IPS-18a (cell line): ENCODE results near the gene LIFR.

Experiments used
- H3K27ac ChIP-seq: one replicate; pipeline ENCODE4 v1.5.1; 2013; ENCODE audit warnings: low read length
- H3K27me3 ChIP-seq: one replicate; pipeline ENCODE4 v1.6.1; 2013; ENCODE audit warnings: mild to moderate bottlenecking, low read length; ENCODE audit not compliant: control insufficient read depth, insufficient read depth
- H3K36me3 ChIP-seq: one replicate; pipeline ENCODE4 v1.6.1; 2013; ENCODE audit warnings: low read depth, low read length; ENCODE audit not compliant: control insufficient read depth
- H3K4me1 ChIP-seq: one replicate; pipeline ENCODE4 v1.6.1; 2013; ENCODE audit warnings: low read depth, low read length; ENCODE audit not compliant: control insufficient read depth
- H3K4me3 ChIP-seq: one replicate; pipeline ENCODE4 v1.5.1; 2013; ENCODE audit warnings: low read length
- H3K9ac ChIP-seq: one replicate; pipeline ENCODE4 v1.6.1; 2013; ENCODE audit warnings: mild to moderate bottlenecking, low read length, moderate library complexity
- H3K9me3 ChIP-seq: one replicate; pipeline ENCODE4 v1.6.1; 2013; ENCODE audit warnings: low read depth, low read length; ENCODE audit not compliant: control insufficient read depth

Gene LIFR

GRCh38 chr5:38500573-38501260 lies 55.7 kb downstream of the LIFR start:
- H3K4me1 ChIP-seq = peaks cover 3% of the 10 kb centered on the region
- no peak overlapping the region for H3K27ac ChIP-seq
- H3K9ac ChIP-seq = no peak overlapping the region
- H3K36me3 ChIP-seq = no peaks in the 10 kb centered on the region
- H3K27me3 ChIP-seq = no peaks in the 10 kb centered on the region
- H3K9me3 ChIP-seq = no peaks in the 10 kb centered on the region
- H3K4me3 ChIP-seq = no peak overlapping the region

DNA sequence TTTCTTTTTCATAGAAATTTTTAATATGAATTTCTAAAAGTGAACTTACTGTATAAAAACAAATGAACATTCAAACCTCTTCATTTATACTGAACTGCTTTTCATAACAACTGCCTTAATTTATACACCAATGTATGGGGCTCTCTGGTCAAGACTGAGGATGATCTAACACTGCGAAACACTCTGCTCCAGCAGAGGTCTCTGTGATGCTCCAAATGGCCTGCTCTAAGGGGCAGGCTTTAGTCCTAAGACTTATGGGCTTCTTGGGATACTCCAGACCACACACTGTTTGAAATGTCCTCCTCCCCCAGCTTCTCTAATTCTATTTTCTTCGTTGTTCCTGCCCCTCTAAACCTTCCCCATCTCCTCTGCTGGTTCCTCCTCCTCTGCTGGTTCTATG lies 58.5 kb downstream of the LIFR start:
- no peaks in the 10 kb centered on the region for H3K27me3 ChIP-seq
- no peak overlapping the region for H3K9ac ChIP-seq
- H3K27ac ChIP-seq = no peak overlapping the region
- no peaks in the 10 kb centered on the region for H3K9me3 ChIP-seq
- H3K4me1 ChIP-seq = peaks cover 3% of the 10 kb centered on the region
- H3K4me3 ChIP-seq = no peak overlapping the region
- H3K36me3 ChIP-seq = no peaks in the 10 kb centered on the region

- Histone ChIP-seq H3K9me3 (no peaks in the 10 kb centered on the region), H3K27ac (no peak overlapping the region), H3K4me1 (no peaks in the 10 kb centered on the region), H3K9ac (no peak overlapping the region), H3K27me3 (no peaks in the 10 kb centered on the region), H3K4me3 (no peak overlapping the region), H3K36me3 (no peaks in the 10 kb centered on the region)
Observed at GRCh38 chr5:38494763-38495162, 61.7 kb downstream of the LIFR start.

DNA sequence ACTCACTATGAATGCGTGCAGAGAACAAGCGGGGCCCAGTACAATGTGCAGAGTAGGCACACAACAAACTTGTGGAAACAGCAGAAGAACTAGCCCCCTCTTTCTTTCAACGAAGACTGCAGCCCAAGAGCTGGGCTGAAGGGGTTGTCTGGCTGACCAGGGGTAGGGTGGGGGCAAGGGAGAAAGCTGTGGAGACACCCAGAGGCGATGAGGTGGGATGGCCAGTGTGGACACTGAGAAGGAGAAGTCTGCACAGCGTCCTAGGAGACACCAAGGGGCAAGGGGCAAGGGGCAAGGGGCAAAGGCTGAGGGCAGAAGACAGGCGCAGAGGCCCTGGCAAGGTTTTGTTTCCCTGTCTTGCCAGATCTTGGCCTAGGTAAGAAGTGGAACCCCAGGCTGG lies 62.3 kb downstream of the LIFR start:
- no peak overlapping the region for H3K9ac ChIP-seq
- H3K9me3 ChIP-seq = no peaks in the 10 kb centered on the region
- H3K4me1 ChIP-seq = no peaks in the 10 kb centered on the region
- no peaks in the 10 kb centered on the region for H3K36me3 ChIP-seq
- H3K27ac ChIP-seq = no peak overlapping the region
- H3K4me3 ChIP-seq = no peak overlapping the region
- no peaks in the 10 kb centered on the region for H3K27me3 ChIP-seq

DNA sequence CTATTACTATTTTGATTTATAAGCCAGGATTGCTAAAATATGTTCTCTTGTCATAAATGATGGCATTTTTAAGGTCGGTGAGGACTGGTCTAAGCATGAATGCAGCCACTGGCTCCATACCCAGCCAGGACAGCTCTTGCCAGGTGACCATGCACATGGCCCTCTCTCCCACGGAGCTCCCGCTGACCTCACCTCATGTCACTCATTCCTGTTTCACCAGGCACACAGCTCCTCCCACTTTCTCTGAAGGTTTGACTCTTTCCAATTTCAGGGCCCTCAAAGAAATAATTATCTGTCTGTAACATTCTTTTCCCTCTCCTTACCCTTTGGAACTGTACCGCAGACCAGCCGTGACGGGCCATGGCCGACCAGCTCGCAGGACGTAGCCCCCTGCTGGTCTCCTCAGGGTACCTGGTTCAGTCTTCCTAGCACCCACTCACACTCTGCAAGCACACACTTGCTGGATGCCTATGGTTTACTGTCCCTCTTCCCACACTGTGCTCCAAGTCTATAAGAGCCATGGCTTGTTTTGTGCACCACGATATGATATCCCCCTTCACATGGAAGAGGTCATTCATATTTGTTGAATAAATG lies 72.5 kb downstream of the LIFR start:
- H3K27me3 ChIP-seq = no peaks in the 10 kb centered on the region

DNA sequence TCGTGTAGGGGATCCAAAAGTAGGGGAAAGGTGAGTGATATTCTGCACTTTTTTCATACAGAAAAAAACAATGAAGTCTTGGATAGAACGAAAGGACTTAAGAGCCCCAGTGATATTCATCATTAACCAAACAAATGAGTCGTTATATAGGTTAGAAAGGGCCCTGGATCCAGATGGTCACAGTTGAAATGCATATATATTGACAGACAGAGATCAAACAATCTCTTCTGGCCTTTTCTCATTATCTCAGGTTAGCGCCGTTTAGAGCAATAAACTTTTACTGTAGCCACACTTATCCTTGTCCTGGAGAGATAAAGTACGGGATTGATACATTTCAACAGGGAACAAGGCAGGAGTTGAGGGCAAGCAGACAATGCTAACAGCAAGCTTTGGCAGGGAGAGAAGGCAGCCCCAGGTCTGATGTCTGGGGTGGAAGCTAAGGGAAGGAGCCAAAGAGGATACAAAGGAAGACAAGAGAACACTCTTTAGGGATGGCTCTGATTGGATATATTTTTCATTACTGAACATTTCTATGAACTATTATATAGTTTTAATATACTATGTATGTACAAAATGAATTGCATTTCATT lies 77.0 kb downstream of the LIFR start:
- Histone ChIP-seq H3K4me3 (no peak overlapping the region), H3K9me3 (no peaks in the 10 kb centered on the region), H3K27me3 (no peaks in the 10 kb centered on the region), H3K4me1 (no peaks in the 10 kb centered on the region), H3K9ac (no peak overlapping the region), H3K36me3 (no peaks in the 10 kb centered on the region), H3K27ac (no peak overlapping the region)

More for the DNA sequence above, 72.5 kb downstream of the LIFR start:
- Histone ChIP-seq H3K9ac (no peak overlapping the region), H3K4me3 (no peak overlapping the region), H3K36me3 (no peaks in the 10 kb centered on the region), H3K9me3 (no peaks in the 10 kb centered on the region), H3K4me1 (no peaks in the 10 kb centered on the region), H3K27ac (no peak overlapping the region)

DNA sequence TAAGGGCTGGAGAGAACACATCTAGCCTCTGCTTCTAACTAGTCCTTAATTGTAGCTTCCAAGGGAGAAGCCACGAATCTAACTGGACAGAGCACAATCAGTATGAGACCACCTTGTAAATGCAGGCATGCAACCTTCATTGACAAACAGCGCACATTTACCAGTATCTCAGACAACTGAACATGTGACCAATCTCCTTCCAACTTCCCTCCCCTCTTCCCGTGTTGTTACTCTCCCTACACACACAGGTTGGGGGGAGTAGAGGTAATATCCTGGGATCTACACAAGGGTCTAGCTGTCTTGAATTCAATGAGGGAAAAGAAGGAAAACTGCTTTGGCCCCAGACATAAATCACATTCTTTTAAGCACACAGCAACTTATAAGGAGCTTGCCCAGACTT lies 77.6 kb downstream of the LIFR start:
- Histone ChIP-seq H3K9me3 (no peaks in the 10 kb centered on the region), H3K36me3 (no peaks in the 10 kb centered on the region), H3K27me3 (no peaks in the 10 kb centered on the region), H3K4me1 (no peaks in the 10 kb centered on the region), H3K4me3 (no peak overlapping the region), H3K27ac (no peak overlapping the region), H3K9ac (no peak overlapping the region)

GRCh38 chr5:38478166-38478565 lies 78.3 kb downstream of the LIFR start:
- Histone ChIP-seq H3K27me3 (no peaks in the 10 kb centered on the region), H3K27ac (no peak overlapping the region), H3K9ac (no peak overlapping the region), H3K36me3 (no peaks in the 10 kb centered on the region), H3K4me3 (no peak overlapping the region), H3K9me3 (no peaks in the 10 kb centered on the region), H3K4me1 (no peaks in the 10 kb centered on the region)

GRCh38 chr5:38473008-38473407 lies 83.4 kb downstream of the LIFR start:
- Histone ChIP-seq H3K9me3 (no peaks in the 10 kb centered on the region), H3K4me3 (no peak overlapping the region), H3K4me1 (no peaks in the 10 kb centered on the region), H3K36me3 (no peaks in the 10 kb centered on the region), H3K27me3 (no peaks in the 10 kb centered on the region), H3K27ac (no peak overlapping the region), H3K9ac (no peak overlapping the region)

DNA sequence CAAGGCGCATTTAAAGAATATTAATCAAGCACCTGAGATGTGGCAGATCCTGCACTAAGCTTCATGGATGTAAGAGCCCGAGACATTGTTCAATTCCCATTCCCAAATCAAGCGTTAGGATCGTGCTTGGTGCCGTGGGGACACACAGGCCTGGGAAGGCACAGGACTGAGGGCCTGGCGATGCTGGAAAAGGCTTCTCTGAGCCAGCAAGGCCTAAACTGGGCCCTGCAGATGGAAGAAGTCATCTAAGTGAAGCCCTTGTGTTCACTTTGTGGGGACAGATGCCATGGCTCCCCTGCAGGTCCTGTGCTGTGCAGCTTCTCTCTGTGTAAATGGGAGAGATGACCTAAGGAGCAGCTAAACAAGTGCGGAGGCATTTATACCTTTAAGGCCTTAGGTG lies 83.9 kb downstream of the LIFR start:
- Histone ChIP-seq H3K36me3 (no peaks in the 10 kb centered on the region), H3K27ac (no peak overlapping the region), H3K4me1 (no peaks in the 10 kb centered on the region), H3K4me3 (no peak overlapping the region), H3K9me3 (no peaks in the 10 kb centered on the region), H3K27me3 (no peaks in the 10 kb centered on the region), H3K9ac (no peak overlapping the region)

GRCh38 chr5:38471709-38472108 lies 84.7 kb downstream of the LIFR start:
- H3K27me3 ChIP-seq = no peaks in the 10 kb centered on the region
- H3K9ac ChIP-seq = no peak overlapping the region
- H3K9me3 ChIP-seq = no peaks in the 10 kb centered on the region
- no peak overlapping the region for H3K4me3 ChIP-seq
- no peaks in the 10 kb centered on the region for H3K36me3 ChIP-seq
- no peak overlapping the region for H3K27ac ChIP-seq
- no peaks in the 10 kb centered on the region for H3K4me1 ChIP-seq

- Histone ChIP-seq H3K36me3 (no peaks in the 10 kb centered on the region), H3K9me3 (no peaks in the 10 kb centered on the region), H3K27me3 (no peaks in the 10 kb centered on the region), H3K4me1 (no peaks in the 10 kb centered on the region), H3K27ac (no peak overlapping the region), H3K9ac (no peak overlapping the region), H3K4me3 (no peak overlapping the region)
Observed at GRCh38 chr5:38469707-38470267, 86.7 kb downstream of the LIFR start.
